ENCODE data around the gene MYBBP1A.

The MYBBP1A gene

GRCh38 chr17:4572131-4572530 is 16.9 kb upstream of the MYBBP1A start:
- DNase-seq (ENCODE audit: low spot score) (no peak), FAIRE-seq (no peak)

- no peak for FAIRE-seq
Measured at GRCh38 chr17:4569591-4569990, 14.4 kb upstream of the MYBBP1A start.

GRCh38 chr17:4566785-4567184 is 11.6 kb upstream of the MYBBP1A start:
- DNase-seq (ENCODE audit: low spot score) = peak; percentile 26
- FAIRE-seq = no peak

More at GRCh38 chr17:4569591-4569990, 14.4 kb upstream of the MYBBP1A start:
- DNase-seq (ENCODE audit: low spot score) = no peak

GRCh38 chr17:4565209-4566141 is 10.3 kb upstream of the MYBBP1A start:
- DNase-seq (ENCODE audit: low spot score) (peak; percentile 54), FAIRE-seq (peak; percentile 48)

GRCh38 chr17:4562015-4562969 is 7.1 kb upstream of the MYBBP1A start:
- FAIRE-seq (no peak), DNase-seq (ENCODE audit: low spot score) (no peak)

GRCh38 chr17:4560837-4561256 is 5.7 kb upstream of the MYBBP1A start:
- no peak for FAIRE-seq
- DNase-seq (ENCODE audit: low spot score) = no peak

- DNase-seq (ENCODE audit: low spot score) (no peak), FAIRE-seq (no peak)
Measured at GRCh38 chr17:4560421-4560820, 5.2 kb upstream of the MYBBP1A start, which contains the start of gene GGT6. Gene GGT6, minus strand, starts transcription at chr17:4560577. Its CDS starts 56 bp downstream, at chr17:4560521.

- FAIRE-seq (no peak), DNase-seq (ENCODE audit: low spot score) (no peak)
Measured at GRCh38 chr17:4559966-4560365, 4.8 kb upstream of the MYBBP1A start.

- DNase-seq (ENCODE audit: low spot score) (no peak), FAIRE-seq (no peak)
Measured at GRCh38 chr17:4559139-4559791, 4.1 kb upstream of the MYBBP1A start.

GRCh38 chr17:4558347-4558971 is 3.3 kb upstream of the MYBBP1A start:
- DNase-seq (ENCODE audit: low spot score) = no peak
- no peak for FAIRE-seq

GRCh38 chr17:4557626-4558346 is 2.6 kb upstream of the MYBBP1A start:
- no peak for FAIRE-seq
- DNase-seq (ENCODE audit: low spot score) = no peak

- FAIRE-seq (no peak), DNase-seq (ENCODE audit: low spot score) (no peak)
Measured at GRCh38 chr17:4556996-4557395, 1.8 kb upstream of the MYBBP1A start.

- DNase-seq (ENCODE audit: low spot score) (no peak), FAIRE-seq (no peak)
Measured at GRCh38 chr17:4555873-4556759, 932 bp upstream of the MYBBP1A start.

GRCh38 chr17:4554441-4554996 is 665 bp downstream of the MYBBP1A start:
- no peak for FAIRE-seq

GRCh38 chr17:4553669-4554068 is 1.5 kb downstream of the MYBBP1A start:
- FAIRE-seq = no peak

More at GRCh38 chr17:4554441-4554996, 665 bp downstream of the MYBBP1A start:
- no peak for DNase-seq (ENCODE audit: low spot score)

GRCh38 chr17:4551796-4552525 is 3.2 kb downstream of the MYBBP1A start:
- FAIRE-seq = no peak
- DNase-seq (ENCODE audit: low spot score) = no peak

More at GRCh38 chr17:4553669-4554068, 1.5 kb downstream of the MYBBP1A start:
- no peak for DNase-seq (ENCODE audit: low spot score)

GRCh38 chr17:4551141-4551540 is 4.0 kb downstream of the MYBBP1A start:
- FAIRE-seq (no peak), DNase-seq (ENCODE audit: low spot score) (no peak)

GRCh38 chr17:4550534-4551039 is 4.6 kb downstream of the MYBBP1A start:
- DNase-seq (ENCODE audit: low spot score) (no peak), FAIRE-seq (no peak)
